ENCODE measurements around the gene WDHD1.

DNA sequence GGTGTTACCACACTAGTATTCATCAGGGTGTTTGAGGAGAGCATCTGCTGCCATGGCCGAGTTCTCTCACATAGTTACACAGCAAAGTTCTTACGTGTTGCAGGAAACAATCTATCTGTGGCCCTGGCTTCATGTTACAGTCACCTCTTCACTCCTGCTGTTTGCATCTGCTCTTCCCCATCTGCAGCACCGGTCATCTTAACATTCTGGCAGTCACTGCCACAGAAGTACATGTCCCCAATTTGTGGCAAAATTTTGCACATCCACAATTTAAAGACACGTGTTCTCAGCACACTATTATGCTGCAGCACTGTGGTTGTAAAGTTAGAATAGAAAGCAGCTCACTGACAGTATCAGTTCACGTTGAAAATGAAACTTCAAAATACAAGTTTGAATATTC is 47.8 kb upstream of the WDHD1 start:
- TF ChIP-seq EZH2 (IDR thresholded peaks at IDR 0.05; ENCODE audit: borderline replicate concordance, low read length), result no peak
- no peak for TF ChIP-seq CTCF (conservative IDR thresholded peaks at IDR 0.05 in 1 of 2, IDR thresholded peaks at IDR 0.05 in 1 of 2; ENCODE audit: extremely low read depth in 1 of 2, insufficient read depth in 1 of 2, low read depth in 1 of 2, low read length in 2 of 2)

All from mammary epithelial cell (primary cell).